Hepatocyte (in vitro differentiated cells): Measurements from ENCODE around the gene TUBB1. TPM values are rescaled to one million over a fixed set of nuclear protein-coding genes. Genes with fewer than 3 reads are reported as not detected.

Source experiments
- DNase-seq: peaks from one replicate; pipeline ENCODE4 v3.0.0-alpha.2; 2016; ENCODE audit warnings: low spot score
- H2AFZ ChIP-seq: fragments of 200-600 bp; sonication (generic); 2 replicates; pipeline ENCODE4 v1.6.0; 2016; ENCODE audit warnings: antibody characterized with exemption, mild to moderate bottlenecking
- H3K27ac ChIP-seq: fragments of 200-600 bp; sonication (generic); 2 replicates; pipeline ENCODE4 v1.5.1; 2016; ENCODE audit warnings: mild to moderate bottlenecking
- H3K27me3 ChIP-seq: fragments of 200-600 bp; sonication (generic); 2 replicates; pipeline ENCODE4 v1.6.1; 2016
- H3K36me3 ChIP-seq: fragments of 200-600 bp; sonication (generic); replicated peaks from 2 replicates; pipeline ENCODE4 v1.5.1; 2016; ENCODE audit warnings: low read depth; ENCODE audit not compliant: insufficient read depth
- H3K4me1 ChIP-seq: fragments of 200-600 bp; sonication (generic); 2 replicates; pipeline ENCODE4 v1.5.1; 2016; ENCODE audit warnings: mild to moderate bottlenecking, moderate library complexity; ENCODE audit not compliant: insufficient read depth
- H3K4me2 ChIP-seq: fragments of 200-600 bp; sonication (generic); 2 replicates; pipeline ENCODE4 v1.6.0; 2016
- H3K4me3 ChIP-seq: fragments of 200-600 bp; sonication (generic); 2 replicates; pipeline ENCODE4 v1.5.1; 2016; ENCODE audit warnings: mild to moderate bottlenecking
- H3K79me2 ChIP-seq: fragments of 200-600 bp; sonication (generic); 2 replicates; pipeline ENCODE4 v1.6.0; 2017; ENCODE audit warnings: mild to moderate bottlenecking
- H3K9me2 ChIP-seq: fragments of 200-600 bp; sonication (generic); replicated peaks from 2 replicates; pipeline ENCODE4 v1.6.0; 2017; ENCODE audit warnings: mild to moderate bottlenecking; ENCODE audit not compliant: insufficient read depth
- H3K9me3 ChIP-seq: fragments of 200-600 bp; sonication (generic); 2 replicates; pipeline ENCODE4 v1.5.1; 2016; ENCODE audit warnings: low read depth, mild to moderate bottlenecking
- H4K20me1 ChIP-seq: fragments of 200-600 bp; sonication (generic); 2 replicates; pipeline ENCODE4 v1.6.0; 2016; ENCODE audit warnings: mild to moderate bottlenecking; ENCODE audit not compliant: insufficient read depth, poor library complexity, severe bottlenecking
- EZH2 ChIP-seq: fragments of 200-600 bp; sonication (generic); IDR thresholded peaks from 2 replicates; pipeline ENCODE4 v1.6.1; 2016; ENCODE audit warnings: antibody characterized with exemption, mild to moderate bottlenecking, borderline replicate concordance
- EZH2phosphoT487 ChIP-seq: fragments of 200-600 bp; sonication (generic); IDR thresholded peaks from one replicate; pipeline ENCODE4 v1.6.1; 2018; ENCODE audit warnings: antibody characterized with exemption, mild to moderate bottlenecking, low read depth, moderate library complexity; ENCODE audit not compliant: unreplicated experiment, severe bottlenecking
- WGBS: methylation state at CpG from one replicate; pipeline ENCODE4 v1.1.6; 2016; ENCODE audit warnings: low lambda C conversion rate; ENCODE audit errors: missing lambda C conversion rate; 5-methylcytosine and 5-hydroxymethylcytosine counted together
- polyA plus RNA-seq: library from polyadenylated mRNA; unstranded; fragments of >200 nt; fragmentation: Nextera tagmentation; extraction: Ambion mirVana; gene quantifications from 2 replicates; pipeline ENCODE4 v1.2.1, GENCODE V29; 2016
- total RNA-seq: library from RNA; depleted of rRNA; stranded (reverse); fragments of >200 nt; gene quantifications from 2 replicates; pipeline ENCODE4 v1.2.3, GENCODE V29; 2014
- TF ChIP-seq, protein P1 (sequence below): fragments of 200-600 bp; sonication (generic); IDR thresholded peaks from 2 replicates; pipeline ENCODE4 v1.5.1; 2016; ENCODE audit warnings: antibody characterized with exemption, mild to moderate bottlenecking; ENCODE audit not compliant: poor library complexity

TUBB1 gene
- total and polyA plus RNA-seq, 2 experiments from 2014 or later, result 0.05 to 0.10 TPM

DNA sequence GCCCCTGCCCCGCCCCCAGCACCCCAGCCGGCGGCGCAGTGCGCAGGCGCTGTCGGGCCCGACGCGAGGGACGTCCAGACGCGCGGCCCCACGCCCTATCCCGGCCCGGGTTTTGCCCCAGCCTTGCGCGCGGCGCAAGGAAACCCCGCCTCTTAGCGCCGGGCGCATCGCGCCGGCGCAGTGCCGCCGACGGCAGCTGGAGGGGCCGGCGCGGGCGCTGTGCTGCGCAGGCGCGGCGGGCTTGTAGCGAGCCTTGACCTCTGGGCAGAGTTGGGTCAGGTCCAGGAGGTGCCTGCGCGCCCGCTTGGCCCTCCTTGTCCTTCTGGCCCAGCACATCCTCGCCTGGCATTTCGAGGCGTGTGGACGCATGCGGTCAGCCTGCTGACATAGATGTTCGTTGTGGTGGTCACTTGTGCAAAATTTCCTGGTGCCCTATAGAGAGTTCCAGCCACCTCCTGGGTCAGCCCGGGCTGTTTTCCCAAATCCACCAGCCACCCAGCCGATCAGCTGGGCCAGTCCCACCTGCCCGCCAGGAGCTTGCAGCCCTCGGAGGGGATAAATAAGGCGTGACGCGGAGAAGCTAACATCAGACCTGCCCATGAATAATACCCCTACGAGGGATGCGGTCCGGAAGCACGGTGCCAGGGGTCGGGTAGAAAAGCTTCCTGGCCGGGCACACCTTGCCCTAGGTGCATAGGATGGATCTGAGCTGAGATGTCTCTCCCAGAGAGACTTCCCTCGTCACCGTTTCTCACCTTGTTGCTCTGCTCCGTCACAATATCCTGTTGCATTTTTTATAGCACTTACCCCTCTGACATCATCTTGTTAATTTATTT is 23.8 kb downstream of the TUBB1 start:
- H3K4me1 ChIP-seq, result peaks cover 17% of the 10 kb centered on the region
- H3K27me3 ChIP-seq, result no peaks in the 10 kb centered on the region
- peak overlapping the region; percentile 93 for H3K4me3 ChIP-seq
- WGBS, result 28% methylated on average over 65 of the region's 66 CpGs
- peak; percentile 97 for DNase-seq
- H2AFZ ChIP-seq, result peak overlapping the region; percentile 93
- H3K36me3 ChIP-seq, result no peaks in the 10 kb centered on the region
- H3K27ac ChIP-seq, result peak overlapping the region; percentile 92
- H3K4me2 ChIP-seq, result peak overlapping the region; percentile 95
- TF ChIP-seq EZH2 (no peak), EZH2phosphoT487 (no peak)
- TF ChIP-seq, protein P1, sequence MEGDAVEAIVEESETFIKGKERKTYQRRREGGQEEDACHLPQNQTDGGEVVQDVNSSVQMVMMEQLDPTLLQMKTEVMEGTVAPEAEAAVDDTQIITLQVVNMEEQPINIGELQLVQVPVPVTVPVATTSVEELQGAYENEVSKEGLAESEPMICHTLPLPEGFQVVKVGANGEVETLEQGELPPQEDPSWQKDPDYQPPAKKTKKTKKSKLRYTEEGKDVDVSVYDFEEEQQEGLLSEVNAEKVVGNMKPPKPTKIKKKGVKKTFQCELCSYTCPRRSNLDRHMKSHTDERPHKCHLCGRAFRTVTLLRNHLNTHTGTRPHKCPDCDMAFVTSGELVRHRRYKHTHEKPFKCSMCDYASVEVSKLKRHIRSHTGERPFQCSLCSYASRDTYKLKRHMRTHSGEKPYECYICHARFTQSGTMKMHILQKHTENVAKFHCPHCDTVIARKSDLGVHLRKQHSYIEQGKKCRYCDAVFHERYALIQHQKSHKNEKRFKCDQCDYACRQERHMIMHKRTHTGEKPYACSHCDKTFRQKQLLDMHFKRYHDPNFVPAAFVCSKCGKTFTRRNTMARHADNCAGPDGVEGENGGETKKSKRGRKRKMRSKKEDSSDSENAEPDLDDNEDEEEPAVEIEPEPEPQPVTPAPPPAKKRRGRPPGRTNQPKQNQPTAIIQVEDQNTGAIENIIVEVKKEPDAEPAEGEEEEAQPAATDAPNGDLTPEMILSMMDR, result no peak
- no peaks in the 10 kb centered on the region for H3K9me2 ChIP-seq
- peaks cover 43% of the 10 kb centered on the region for H3K79me2 ChIP-seq
- no peaks in the 10 kb centered on the region for H4K20me1 ChIP-seq
- no peaks in the 10 kb centered on the region for H3K9me3 ChIP-seq

DNA sequence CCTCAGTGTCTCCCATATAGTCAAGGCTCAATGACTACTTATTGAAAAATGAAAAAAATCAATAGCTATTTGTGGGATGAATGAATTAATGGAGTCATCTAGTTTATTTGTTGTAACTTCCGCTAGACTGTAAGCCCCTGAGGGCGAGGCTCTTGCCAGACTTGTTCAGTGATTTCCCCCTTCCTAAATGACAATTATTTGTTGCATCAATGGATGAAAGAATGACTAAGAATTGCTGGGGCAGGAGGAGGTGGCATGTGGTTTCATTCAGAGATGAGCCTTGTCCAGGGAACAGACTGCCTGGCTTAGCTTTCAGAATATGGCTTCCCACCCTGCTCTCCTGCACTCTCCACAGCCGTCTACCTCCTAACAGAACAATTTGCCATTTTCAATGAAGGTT is 24.5 kb downstream of the TUBB1 start:
- H3K27ac ChIP-seq, result no peak overlapping the region

DNA sequence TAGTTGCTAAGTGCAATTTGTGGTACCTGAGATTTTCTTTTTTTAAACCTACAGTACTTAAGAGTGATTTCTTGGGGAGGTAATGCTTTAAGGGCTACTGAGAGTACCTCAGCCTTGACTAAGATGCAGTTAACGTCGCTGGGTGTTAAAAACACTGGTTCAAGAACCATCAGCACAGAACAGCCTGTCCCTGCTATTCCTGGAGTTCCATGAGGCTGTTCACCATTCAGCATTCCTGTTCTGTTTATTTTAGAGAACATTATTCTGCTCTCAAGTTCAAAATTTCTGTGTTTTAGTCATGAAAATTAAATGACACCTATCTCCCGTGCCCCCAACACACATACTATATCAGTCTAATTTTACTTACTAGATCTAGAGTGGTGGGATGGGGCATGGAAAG is 25.1 kb downstream of the TUBB1 start:
- no peak for DNase-seq
- H3K27ac ChIP-seq, result no peak overlapping the region
- H3K4me2 ChIP-seq, result no peak overlapping the region
- H4K20me1 ChIP-seq, result no peaks in the 10 kb centered on the region
- no peaks in the 10 kb centered on the region for H3K36me3 ChIP-seq
- no peaks in the 10 kb centered on the region for H3K9me3 ChIP-seq
- H2AFZ ChIP-seq, result no peak overlapping the region
- TF ChIP-seq EZH2phosphoT487, result no peak
- H3K27me3 ChIP-seq, result no peaks in the 10 kb centered on the region
- peaks cover 26% of the 10 kb centered on the region for H3K4me1 ChIP-seq
- H3K9me2 ChIP-seq, result no peaks in the 10 kb centered on the region
- H3K4me3 ChIP-seq, result no peak overlapping the region
- 89% methylated on average over 3 of the region's 3 CpGs for WGBS
- peaks cover 30% of the 10 kb centered on the region for H3K79me2 ChIP-seq

More for the DNA sequence above, 24.5 kb downstream of the TUBB1 start:
- Histone ChIP-seq H2AFZ (no peak overlapping the region), H3K4me3 (no peak overlapping the region), H3K79me2 (peaks cover 36% of the 10 kb centered on the region), H3K36me3 (no peaks in the 10 kb centered on the region), H3K4me2 (no peak overlapping the region), H3K27me3 (no peaks in the 10 kb centered on the region), H3K9me2 (no peaks in the 10 kb centered on the region), H3K4me1 (peaks cover 20% of the 10 kb centered on the region), H3K9me3 (no peaks in the 10 kb centered on the region), H4K20me1 (no peaks in the 10 kb centered on the region)
- 76% methylated on average over 3 of the region's 3 CpGs for WGBS
- no peak for DNase-seq
- TF ChIP-seq EZH2phosphoT487, result no peak
- TF ChIP-seq, protein P1, result no peak
- no peak for TF ChIP-seq EZH2

- 62% methylated on average over 3 of the region's 3 CpGs for WGBS
- no peak for DNase-seq
- no peaks in the 10 kb centered on the region for H3K9me2 ChIP-seq
- H3K27ac ChIP-seq, result no peak overlapping the region
- H3K4me3 ChIP-seq, result no peak overlapping the region
- no peak overlapping the region for H3K4me2 ChIP-seq
- H3K36me3 ChIP-seq, result no peaks in the 10 kb centered on the region
- peaks cover 25% of the 10 kb centered on the region for H3K79me2 ChIP-seq
- no peaks in the 10 kb centered on the region for H4K20me1 ChIP-seq
- no peaks in the 10 kb centered on the region for H3K9me3 ChIP-seq
- TF ChIP-seq EZH2, result no peak
- TF ChIP-seq, protein P1, result no peak
- H3K27me3 ChIP-seq, result no peaks in the 10 kb centered on the region
- peaks cover 27% of the 10 kb centered on the region for H3K4me1 ChIP-seq
- H2AFZ ChIP-seq, result no peak overlapping the region
Measured at GRCh38 chr20:59044796-59045195, 25.6 kb downstream of the TUBB1 start.
